ENCODE data around the gene MYH4. TPM values are rescaled to one million over a fixed set of nuclear protein-coding genes. Genes with fewer than 3 reads are reported as not detected.

The MYH4 gene
- total RNA-seq, 1 experiment from 2014 or later: not detected

- in situ Hi-C loops (cut with HindIII; ENCODE audit: low pct_unique_long_range_greater_than_20kb, low sequenced_read_pairs): no loop called here
- DNase-seq (ENCODE audit: low read depth, low spot score): no peak
These were observed 34.3 kb downstream of the MYH4 start for GRCh38 chr17:10435096-10435495.

DNA sequence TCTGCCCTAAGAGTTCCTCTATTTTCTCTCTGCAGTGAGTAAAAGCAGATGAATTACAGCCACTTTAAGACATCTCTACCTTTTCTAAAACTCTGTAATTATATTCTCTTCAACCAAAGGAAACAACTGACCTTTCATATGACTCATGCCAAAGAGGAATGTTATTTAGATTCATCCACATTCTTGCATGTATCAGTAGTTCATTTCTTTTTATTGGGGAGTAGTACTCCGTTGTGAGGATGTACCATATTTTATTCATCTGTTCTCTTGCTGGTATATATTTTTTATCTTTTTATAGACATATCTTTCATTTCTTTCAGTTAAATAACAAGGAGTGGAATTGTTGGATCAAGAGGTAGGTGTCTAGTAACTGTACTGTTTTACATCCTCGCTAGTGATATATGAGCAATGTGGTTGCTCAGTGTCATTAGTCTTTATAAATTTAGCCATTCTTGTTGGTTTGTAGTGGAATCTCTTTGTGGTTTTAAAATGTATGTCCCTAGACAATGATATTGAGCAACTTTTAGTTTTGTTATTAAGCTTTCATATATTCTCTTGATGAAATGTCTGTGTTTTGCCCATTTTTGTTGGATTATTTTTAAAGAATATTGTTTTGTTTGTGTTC, 39.8 kb downstream of the MYH4 start:
- in situ Hi-C loops (cut with HindIII; ENCODE audit: low pct_unique_long_range_greater_than_20kb, low sequenced_read_pairs): no loop called here
- no peak for DNase-seq (ENCODE audit: low read depth, low spot score)

DNA sequence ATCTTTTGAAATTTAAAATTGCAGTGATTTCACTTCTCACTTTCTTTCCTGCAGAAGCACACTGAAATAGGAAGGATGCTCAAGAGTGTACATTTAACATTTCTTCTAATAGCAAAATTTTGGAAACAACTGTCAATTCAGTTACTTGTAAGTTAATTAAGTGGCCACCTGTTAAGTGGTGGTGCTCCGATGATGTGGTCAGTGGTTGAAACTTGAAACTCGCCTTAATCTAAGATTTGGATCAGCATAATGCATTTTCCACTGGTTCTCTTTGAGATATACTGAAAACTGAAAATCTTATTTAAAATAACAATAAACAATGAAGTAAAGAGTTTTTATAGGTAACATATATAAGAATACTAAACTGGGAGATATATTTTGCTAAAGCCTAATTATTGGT, 40.6 kb downstream of the MYH4 start:
- in situ Hi-C loops (cut with HindIII; ENCODE audit: low pct_unique_long_range_greater_than_20kb, low sequenced_read_pairs): no loop called here
- DNase-seq (ENCODE audit: low read depth, low spot score): no peak

- in situ Hi-C loops (cut with HindIII; ENCODE audit: low pct_unique_long_range_greater_than_20kb, low sequenced_read_pairs): no loop called here
- DNase-seq (ENCODE audit: low read depth, low spot score): no peak
These were observed 47.3 kb downstream of the MYH4 start, which contains the start of gene MYH8 for GRCh38 chr17:10421900-10422542. Gene MYH8 (minus strand): TSS chr17:10421950. CDS start chr17:10420227, 1,723 bp downstream.

DNA sequence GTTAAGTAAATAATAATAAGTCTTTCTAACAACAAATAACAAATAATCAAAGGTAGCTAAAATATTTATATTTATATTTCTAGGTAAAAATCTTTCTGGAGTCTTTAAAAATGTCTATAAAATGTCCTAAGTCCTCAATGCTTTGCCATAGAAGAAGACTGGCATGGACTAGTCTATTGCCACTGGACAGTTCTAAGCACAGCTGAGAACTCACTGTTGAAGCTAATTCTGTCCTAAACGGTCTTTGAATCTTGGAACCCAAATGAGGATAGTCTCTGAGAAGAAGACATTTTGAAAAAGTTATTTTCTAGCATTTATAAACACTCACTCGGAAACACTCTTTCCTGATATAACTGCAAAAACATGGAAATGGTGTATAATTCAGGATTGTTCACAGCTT, 48.1 kb downstream of the MYH4 start:
- in situ Hi-C loops (cut with HindIII; ENCODE audit: low pct_unique_long_range_greater_than_20kb, low sequenced_read_pairs): no loop called here
- no peak for DNase-seq (ENCODE audit: low read depth, low spot score)

DNA sequence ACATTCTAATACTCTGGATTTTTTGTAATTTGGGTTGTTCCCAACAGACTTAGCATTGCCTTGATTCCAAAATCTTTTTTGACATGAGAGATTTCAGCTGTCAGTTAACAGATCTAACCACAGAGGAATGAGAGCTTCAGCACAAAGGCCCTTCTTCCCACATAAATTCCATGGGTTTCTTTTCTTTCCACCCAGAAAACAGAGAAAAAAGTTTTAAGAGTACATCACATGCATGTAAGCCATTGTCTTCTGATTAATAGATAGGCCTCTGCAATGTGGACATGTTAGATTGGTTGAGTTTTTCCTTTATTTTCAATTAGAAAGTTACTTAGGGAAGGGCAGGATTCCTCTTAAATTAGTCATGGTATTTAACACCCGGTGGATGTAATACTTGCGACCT, 48.5 kb downstream of the MYH4 start:
- DNase-seq (ENCODE audit: low read depth, low spot score): no peak
- in situ Hi-C loops (cut with HindIII; ENCODE audit: low pct_unique_long_range_greater_than_20kb, low sequenced_read_pairs): no loop called here

DNA sequence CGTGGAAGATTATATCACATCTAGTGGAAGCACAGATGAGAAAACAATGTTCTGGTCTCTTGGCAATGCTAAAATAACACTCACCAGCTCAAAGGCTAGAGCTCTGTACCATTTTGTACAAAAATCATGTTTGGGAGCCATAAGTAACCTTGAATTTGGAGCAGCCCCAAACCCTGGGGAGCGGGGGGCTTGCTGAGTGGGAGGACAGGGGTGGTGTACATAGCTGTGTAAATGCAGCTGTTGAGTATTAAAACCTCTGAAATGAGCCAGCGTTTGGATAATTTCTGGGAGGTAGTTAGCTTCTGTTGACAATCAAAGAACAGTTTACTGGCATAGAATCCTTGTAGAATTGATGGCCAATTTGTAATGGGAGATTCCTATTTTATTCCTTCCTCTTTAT, 51.9 kb downstream of the MYH4 start:
- in situ Hi-C loops (cut with HindIII; ENCODE audit: low pct_unique_long_range_greater_than_20kb, low sequenced_read_pairs): no loop called here
- DNase-seq (ENCODE audit: low read depth, low spot score): no peak

GRCh38 chr17:10415161-10415560, 54.2 kb downstream of the MYH4 start:
- DNase-seq (ENCODE audit: low read depth, low spot score): no peak
- in situ Hi-C loops (cut with HindIII; ENCODE audit: low pct_unique_long_range_greater_than_20kb, low sequenced_read_pairs): no loop called here

DNA sequence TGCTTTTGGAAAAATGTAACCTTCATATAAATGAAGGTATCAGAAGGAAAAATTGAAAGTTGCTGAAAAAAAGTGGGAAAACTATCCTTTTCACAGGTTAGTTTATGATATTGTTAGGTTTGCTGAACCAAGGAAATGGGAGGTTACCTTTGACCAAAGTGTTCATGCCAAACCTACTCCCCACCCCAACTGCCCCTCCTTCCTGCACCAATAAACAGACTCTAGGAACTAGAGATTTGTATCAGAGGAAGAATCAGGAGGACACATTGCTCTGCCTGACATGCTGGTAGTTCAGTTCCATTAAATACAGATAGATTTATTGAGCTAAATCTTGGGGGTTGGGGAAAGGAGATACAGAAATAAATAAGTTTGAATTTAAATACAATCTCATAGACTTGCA, 65.8 kb downstream of the MYH4 start:
- in situ Hi-C loops (cut with HindIII; ENCODE audit: low pct_unique_long_range_greater_than_20kb, low sequenced_read_pairs): no loop called here
- no peak for DNase-seq (ENCODE audit: low read depth, low spot score)

DNA sequence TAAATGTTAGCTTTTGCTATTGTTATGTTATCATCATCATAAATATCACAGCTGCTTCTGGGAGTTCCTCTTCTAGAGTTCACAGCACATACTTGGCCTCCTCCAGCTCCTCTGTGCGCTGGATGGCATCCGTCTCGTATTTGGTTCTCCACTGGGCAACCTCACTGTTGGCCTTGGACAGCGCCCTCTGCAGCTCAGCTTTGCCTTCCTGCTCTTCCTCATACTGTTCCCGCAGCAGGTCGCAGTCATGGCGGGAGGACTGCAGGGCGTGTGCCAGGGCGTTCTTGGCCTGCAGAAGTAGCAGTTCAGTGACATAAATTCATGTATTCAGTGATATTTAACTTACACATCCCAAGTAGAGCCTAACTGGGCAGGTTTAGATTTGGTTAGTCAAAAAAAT, 71.0 kb downstream of the MYH4 start:
- no peak for DNase-seq (ENCODE audit: low read depth, low spot score)
- in situ Hi-C loops (cut with HindIII; ENCODE audit: low pct_unique_long_range_greater_than_20kb, low sequenced_read_pairs): no loop called here

DNA sequence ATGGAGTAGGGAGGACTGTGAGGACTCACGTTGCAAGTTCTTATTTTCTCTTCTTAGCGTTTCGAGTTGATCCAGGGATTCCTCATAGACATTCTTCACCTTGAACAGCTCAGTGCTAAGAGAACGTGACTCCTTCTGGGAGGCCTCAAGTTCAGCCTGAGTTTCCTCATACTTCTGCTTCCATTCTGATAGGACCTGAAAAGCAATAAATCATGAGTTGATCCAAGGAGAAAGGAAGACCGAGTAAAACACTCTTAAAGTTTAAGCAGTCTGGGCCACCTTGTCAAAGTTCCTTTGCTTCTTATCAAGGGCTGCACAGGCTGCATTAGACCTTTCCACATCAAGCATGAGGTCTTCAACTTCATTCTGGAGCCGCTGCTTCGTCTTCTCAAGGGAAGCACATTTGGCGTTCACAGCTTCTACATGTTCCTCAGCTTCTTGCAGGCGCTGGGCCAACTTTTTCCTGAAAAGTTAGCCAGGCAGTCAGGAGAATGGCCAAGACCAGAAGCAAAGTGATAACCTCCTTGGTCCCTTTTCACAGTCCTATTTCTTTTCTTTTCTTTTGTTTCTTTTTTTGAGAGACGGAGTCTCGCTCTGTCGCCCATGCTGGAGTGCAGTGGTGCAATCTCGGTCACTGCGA, 72.7 kb downstream of the MYH4 start:
- in situ Hi-C loops (cut with HindIII; ENCODE audit: low pct_unique_long_range_greater_than_20kb, low sequenced_read_pairs): no loop called here
- no peak for DNase-seq (ENCODE audit: low read depth, low spot score)

DNA sequence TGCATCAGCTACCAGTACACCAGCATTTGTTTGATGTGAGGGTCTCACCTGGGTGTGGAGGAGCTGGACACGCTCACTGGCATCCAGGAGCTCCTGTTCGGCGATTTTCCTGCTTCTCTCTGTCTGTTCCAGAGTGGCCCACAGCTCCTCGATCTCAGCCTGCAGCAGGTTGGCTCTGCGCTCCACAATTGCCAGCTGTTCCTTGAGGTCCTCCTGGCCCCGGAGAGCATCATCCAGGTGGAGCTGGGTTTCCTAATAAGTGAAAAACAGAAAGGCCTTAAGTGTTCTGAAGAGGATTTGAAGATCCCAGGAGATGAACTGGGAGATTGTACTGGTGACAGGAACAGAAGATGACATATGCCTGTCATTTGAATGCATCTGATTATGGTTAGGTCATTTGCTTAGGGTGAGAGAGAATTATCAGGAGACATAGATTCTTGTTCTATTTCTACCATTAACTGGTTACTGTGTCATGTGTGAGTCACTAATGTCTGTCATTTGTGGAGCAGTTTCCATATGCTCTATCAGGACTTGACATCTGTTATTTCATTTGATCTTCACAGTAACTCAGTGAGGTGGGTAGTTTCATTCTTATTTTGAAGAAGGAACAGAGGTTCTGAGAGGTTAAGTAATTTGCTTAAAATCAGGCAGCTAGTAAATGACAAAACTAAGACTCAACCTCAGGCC, 75.0 kb downstream of the MYH4 start:
- in situ Hi-C loops (cut with HindIII; ENCODE audit: low pct_unique_long_range_greater_than_20kb, low sequenced_read_pairs): no loop called here
- no peak for DNase-seq (ENCODE audit: low read depth, low spot score)

Other genes with a start within 250 kb of the MYH4 start
- not detected in 2 replicates for gene MYH13, start 96.6 kb downstream of the MYH4 start, total RNA-seq (2014; rRNA removed; shearing (Covaris generic))
- gene MYH8, start 47.6 kb downstream of the MYH4 start, total RNA-seq (2014; rRNA removed; shearing (Covaris generic)): not detected in 2 replicates
- not detected in 2 replicates for gene MYH1, start 49.0 kb upstream of the MYH4 start, total RNA-seq (2014; rRNA removed; shearing (Covaris generic))
- gene MYH2, start 80.1 kb upstream of the MYH4 start, total RNA-seq (2014; rRNA removed; shearing (Covaris generic)): not detected in 2 replicates
- 0.71 and 1.3 TPM in 2 replicates for gene MYH3, start 187.8 kb upstream of the MYH4 start, total RNA-seq (2014; rRNA removed; shearing (Covaris generic))
- 59.4 and 62.4 TPM in 2 replicates for gene SCO1, start 228.0 kb upstream of the MYH4 start, total RNA-seq (2014; rRNA removed; shearing (Covaris generic))
- gene ADPRM, start 228.0 kb upstream of the MYH4 start, total RNA-seq (2014; rRNA removed; shearing (Covaris generic)): 13.4 and 15.1 TPM in 2 replicates

All from SK-MEL-5 (cell line).